K562 (cell line): ENCODE measurements around the gene CHAC1. TPM values are rescaled to one million over a fixed set of nuclear protein-coding genes. Genes with fewer than 3 reads are reported as not detected.

Experiments
- AFF4 ChIP-seq: sonication (generic); formaldehyde crosslinking; IDR thresholded peaks from 2 replicates; pipeline ENCODE4 v1.8.0; 2023; ENCODE audit warnings: mild to moderate bottlenecking, missing genetic modification reagents
- ATF3 ChIP-seq, 2 experiments: fragments of 450-650 bp in 1 of 2; sonication (generic) in 1 of 2; formaldehyde crosslinking in 1 of 2; IDR thresholded peaks in 1 of 2; conservative IDR thresholded peaks in 1 of 2; 2 replicates each; pipeline versions ENCODE4 v1.6.1 to v1.8.1; 2016 to 2023; ENCODE audit warnings: mild to moderate bottlenecking in 2 of 2, moderate library complexity in 2 of 2, inconsistent platforms in 1 of 2, missing genetic modification reagents in 1 of 2
- ATF4 ChIP-seq: fragments of 450-650 bp; formaldehyde crosslinking; IDR thresholded peaks from 2 replicates; pipeline ENCODE4 v1.4.0; 2022; ENCODE audit warnings: mild to moderate bottlenecking, moderate library complexity
- CEBPG ChIP-seq, 3 experiments: fragments of 200-800 bp in 1 of 3; sonication (Bioruptor generic) in 1 of 3; sonication (generic) in 1 of 3; formaldehyde crosslinking in 1 of 3; IDR thresholded peaks in 2 of 3; conservative IDR thresholded peaks in 1 of 3; 2 replicates each; pipeline versions ENCODE4 v1.6.1 to v1.8.0; 2016 to 2022; ENCODE audit warnings: missing compliant biosample characterization in 2 of 3, missing genetic modification characterization in 2 of 3, mild to moderate bottlenecking in 1 of 3, missing genetic modification reagents in 1 of 3
- FOXA1 ChIP-seq: fragments of 450-650 bp; IDR thresholded peaks from 2 replicates; pipeline ENCODE4 v1.6.1; 2016; ENCODE audit warnings: mild to moderate bottlenecking, borderline replicate concordance
- HOXB6 ChIP-seq: fragments of 250-450 bp; sonication (Bioruptor Pico); IDR thresholded peaks from 2 replicates; pipeline ENCODE4 v1.5.1; 2022; ENCODE audit warnings: mild to moderate bottlenecking, borderline replicate concordance
- HSF4 ChIP-seq: fragments of 250-450 bp; sonication (Bioruptor Pico); IDR thresholded peaks from 2 replicates; pipeline ENCODE4 v2.1.2; 2022; ENCODE audit warnings: mild to moderate bottlenecking, moderate library complexity, borderline replicate concordance
- IRF9 ChIP-seq: fragments of 450-650 bp; IDR thresholded peaks from 2 replicates; pipeline ENCODE4 v1.6.1; 2016; ENCODE audit warnings: missing biosample characterization, missing genetic modification characterization
- MAFK ChIP-seq: IDR thresholded peaks from 2 replicates; pipeline ENCODE4 v1.6.1; 2011; ENCODE audit warnings: low read length, improper control_type of control experiment
- RBM25 ChIP-seq: fragments of 200-400 bp; formaldehyde crosslinking; IDR thresholded peaks from 2 replicates; pipeline ENCODE4 v1.6.1; 2018; ENCODE audit warnings: low read length, low read depth, moderate library complexity; ENCODE audit not compliant: severe bottlenecking
- RFX7 ChIP-seq: fragments of 250-450 bp; sonication (Bioruptor Pico); IDR thresholded peaks from 2 replicates; pipeline ENCODE4 v1.5.1; 2021; ENCODE audit warnings: mild to moderate bottlenecking
- TAL1 ChIP-seq: fragments of 450-650 bp; IDR thresholded peaks from 2 replicates; pipeline ENCODE4 v1.6.1; 2016; ENCODE audit warnings: mild to moderate bottlenecking
- TRIM24 ChIP-seq, 2 experiments: fragments of 450-650 bp; IDR thresholded peaks; 2 replicates each; pipeline ENCODE4 v1.6.1; 2016
- TSC22D4 ChIP-seq: fragments of 450-650 bp; IDR thresholded peaks from 2 replicates; pipeline ENCODE4 v1.6.1; 2016; ENCODE audit warnings: missing genetic modification characterization, missing biosample characterization, control low read depth
- XRCC3 ChIP-seq: fragments of 450-650 bp; IDR thresholded peaks from 2 replicates; pipeline ENCODE4 v1.6.1; 2017; ENCODE audit warnings: mild to moderate bottlenecking, moderate library complexity
- ZBTB12 ChIP-seq: fragments of 250-450 bp; sonication (Bioruptor Pico); IDR thresholded peaks from 2 replicates; pipeline ENCODE4 v1.4.0; 2020
- ZNF444 ChIP-seq: fragments of 250-450 bp; sonication (Bioruptor Pico); IDR thresholded peaks from 2 replicates; pipeline ENCODE4 v1.4.0; 2020; ENCODE audit warnings: mild to moderate bottlenecking, moderate library complexity
- polyA plus RNA-seq, 8 experiments: library from polyadenylated mRNA; depleted of rRNA in 4 of 8; stranded (reverse) in 5 of 8; unstranded in 3 of 8; fragments of >200 nt; fragmentation: Nextera tagmentation in 2 of 8; fragmentation: Illumina TruSeq in 1 of 8; extraction: Ambion mirVana in 2 of 8; extraction: Trizol in 1 of 8; gene quantifications; 2 replicates each; pipeline versions ENCODE4 v1.2.1 to v1.2.3, GENCODE V29; 2011 to 2014; ENCODE audit warnings: inconsistent platforms in 1 of 8, missing spikeins in 1 of 8
- total RNA-seq, 7 experiments: library from RNA; depleted of rRNA in 6 of 7; stranded (reverse); fragments of >200 nt in 6 of 7; fragmentation: Illumina TruSeq in 2 of 7; extraction: Trizol in 2 of 7; gene quantifications; 2 replicates each; pipeline versions ENCODE4 v1.2.1 to v1.2.3, GENCODE V29; 2011 to 2021; ENCODE audit warnings: low replicate concordance in 1 of 7

The CHAC1 gene
- total and polyA plus RNA-seq, 9 of the 15 experiments (the other 6 are each of a cell fraction or from before 2014, with no cell fraction given) = 0.47 to 39.0 (median 7.5) TPM

GRCh38 chr15:40952901-40953712 is at the start of gene CHAC1 (continued):
- TF ChIP-seq ATF3 (IDR thresholded peaks at IDR 0.05) = peak; percentile 98
- TF ChIP-seq ATF3 (CRISPR knock-in tag; conservative IDR thresholded peaks at IDR 0.05) = no peak
- peak; percentile 78 for TF ChIP-seq RBM25
- no peak for TF ChIP-seq TRIM24 (IDR thresholded peaks at IDR 0.05)
- peak; percentile 98 for TF ChIP-seq ATF4 (CRISPR knock-in tag)
- TF ChIP-seq IRF9 (tag) = no peak
- TF ChIP-seq FOXA1 = no peak
- TF ChIP-seq HOXB6 (CRISPR knock-in tag) = no peak
- no peak for TF ChIP-seq XRCC3
- TF ChIP-seq TAL1 = no peak
- TF ChIP-seq AFF4 (CRISPR knock-in tag) = peak; percentile 70; the same call in 1 of the 2 replicates
- no peak for TF ChIP-seq ZBTB12 (CRISPR knock-in tag)
- TF ChIP-seq ZNF444 (CRISPR knock-in tag) = no peak
- TF ChIP-seq TSC22D4 = no peak
- no peak for TF ChIP-seq MAFK
- TF ChIP-seq CEBPG (CRISPR knock-in tag; IDR thresholded peaks at IDR 0.05) = peak; percentile 100
- peak; percentile 99 for TF ChIP-seq CEBPG (tag; conservative IDR thresholded peaks at IDR 0.05 in 1 of 2, IDR thresholded peaks at IDR 0.05 in 1 of 2)
- TF ChIP-seq RFX7 = no peak
- TF ChIP-seq HSF4 (CRISPR knock-in tag) = no peak
